GM12864 (cell line): ENCODE measurements around the gene YJU2.

Experiments
- DNase-seq: peaks from one replicate; pipeline ENCODE4 v3.0.0-alpha.2; 2011; ENCODE audit warnings: low read depth
- H3K4me3 ChIP-seq: 2 replicates; pipeline ENCODE4 v1.5.1; 2011; ENCODE audit warnings: mild to moderate bottlenecking, low read depth, low read length, control low read depth
- CTCF ChIP-seq: IDR thresholded peaks from 2 replicates; pipeline ENCODE4 v1.5.1; 2011; ENCODE audit warnings: low read depth, mild to moderate bottlenecking, moderate library complexity, low read length, control low read depth, inconsistent platforms; ENCODE audit errors: missing control alignments

The YJU2 gene

DNA sequence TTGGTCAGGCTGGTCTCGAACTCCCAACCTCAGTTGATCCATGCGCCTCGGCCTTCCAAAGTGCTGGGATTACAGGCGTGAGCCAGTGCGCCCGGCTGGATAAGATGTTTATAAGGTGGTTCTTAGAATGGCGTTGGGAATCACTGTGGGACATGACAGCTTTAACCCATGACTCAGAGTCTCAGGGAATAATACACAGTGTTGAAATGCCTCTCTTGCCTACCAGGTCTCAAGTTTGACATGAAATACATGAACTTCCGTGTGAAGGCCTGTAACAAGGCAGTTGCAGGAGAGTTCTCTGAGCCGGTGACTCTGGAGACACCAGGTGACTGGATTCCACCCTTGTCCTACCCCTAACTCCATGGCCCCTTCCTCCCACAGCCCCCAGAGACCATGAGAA lies 70.1 kb downstream of the YJU2 start:
- no peak overlapping the region for H3K4me3 ChIP-seq
- no peak for DNase-seq
- TF ChIP-seq CTCF = no peak

DNA sequence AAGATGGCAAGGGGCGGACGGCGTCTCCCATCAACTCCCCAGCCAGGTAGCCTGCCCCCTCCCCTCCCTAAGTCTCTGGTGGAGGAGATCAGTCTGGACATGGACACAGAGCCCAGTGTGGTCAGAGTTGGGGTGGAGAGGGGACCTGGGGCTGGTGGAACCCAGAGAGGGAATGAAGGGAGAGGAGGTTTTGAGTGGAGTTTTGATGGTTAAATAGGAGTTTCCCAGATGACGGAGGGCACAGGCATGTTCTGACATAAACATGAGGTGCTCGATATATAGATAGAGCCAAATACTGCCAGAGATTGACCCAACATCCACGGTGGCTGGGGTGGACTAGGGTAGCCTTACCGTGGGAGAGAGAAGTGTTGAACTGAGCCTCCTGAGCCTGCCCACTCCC lies 71.6 kb downstream of the YJU2 start:
- no peak overlapping the region for H3K4me3 ChIP-seq
- DNase-seq = no peak
- no peak for TF ChIP-seq CTCF
